ENCODE data around the gene ZMAT1.
"Not testable (repeated sequence)": the region's sequence is repeated elsewhere in the genome, so short reads cannot be mapped to it uniquely, and the experiment has no call there.

The ZMAT1 gene

GRCh38 chrX:101931488-101932248 lies at the start of gene ZMAT1:
TSS of gene ZMAT1 (minus strand) at chrX:101932027. CDS start at chrX:101932008, 19 bp downstream.
- DNase-seq: peak; percentile 91

DNA sequence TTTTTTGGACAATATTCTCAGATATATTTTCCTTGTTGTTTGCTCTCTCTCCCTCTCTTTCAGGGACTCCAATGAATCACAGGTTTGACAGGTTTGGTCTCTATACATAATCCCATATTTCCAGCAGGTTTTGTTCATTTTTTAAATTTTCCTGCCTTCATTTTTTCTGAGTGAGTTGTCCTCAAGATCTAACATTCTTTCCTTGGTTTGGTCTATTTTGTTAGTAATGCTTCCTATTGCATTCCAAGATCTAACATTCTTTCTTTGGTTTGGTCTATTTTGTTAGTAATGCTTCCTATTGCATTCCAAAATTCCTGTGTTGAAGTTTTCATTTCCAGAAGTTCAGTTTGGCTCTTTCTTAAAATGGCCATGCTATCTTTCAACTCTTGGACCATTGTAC lies 45.3 kb upstream of the ZMAT1 start:
- DNase-seq: no peak

GRCh38 chrX:101973066-101973465 lies 41.2 kb upstream of the ZMAT1 start:
- no peak for DNase-seq

DNA sequence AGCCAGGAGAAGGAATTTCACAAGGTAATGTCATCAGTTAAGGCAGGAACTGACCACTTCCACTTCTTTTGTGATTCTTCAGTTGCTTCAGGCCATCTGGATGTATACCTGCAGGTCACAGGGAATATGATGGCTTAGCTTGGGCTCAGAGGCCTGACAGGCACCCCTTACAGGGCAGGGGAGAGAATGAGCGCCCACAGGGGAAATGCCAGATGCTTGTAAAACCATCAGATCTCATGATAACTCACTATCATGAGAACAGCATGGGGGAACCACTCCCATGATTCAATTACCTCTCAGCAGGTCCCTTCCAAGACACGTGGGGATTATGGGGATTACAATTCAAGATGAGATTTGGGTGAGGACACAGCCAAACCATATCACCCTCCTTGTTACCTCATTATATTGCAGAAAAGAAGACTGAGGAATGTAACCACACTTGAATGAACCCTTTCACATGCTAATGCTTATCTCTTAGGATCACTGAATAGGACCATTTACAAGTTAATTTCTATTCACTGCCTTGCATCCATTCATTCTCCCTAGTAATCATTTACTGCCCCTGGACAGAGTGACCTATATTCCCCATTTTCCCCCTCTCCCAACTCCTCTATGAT lies 33.2 kb upstream of the ZMAT1 start:
- DNase-seq: not testable (repeated sequence)

DNA sequence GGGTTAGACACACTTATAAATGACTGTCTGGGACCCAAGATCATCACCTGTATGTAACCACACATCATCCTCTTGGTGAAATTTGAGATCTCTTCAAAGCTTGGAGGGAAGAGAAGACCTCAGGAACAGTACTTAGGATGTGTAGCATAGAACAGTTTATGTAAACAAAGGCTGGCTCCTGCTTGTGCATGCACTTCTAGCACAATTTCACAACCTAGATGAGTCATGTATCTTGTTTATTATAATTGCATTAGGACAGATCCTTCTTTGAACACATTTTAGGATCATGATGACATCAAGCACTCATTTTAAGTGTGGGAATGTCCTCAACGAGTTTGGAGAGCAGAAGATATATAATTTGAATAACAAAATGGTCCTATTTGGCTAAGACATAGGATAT lies 26.3 kb upstream of the ZMAT1 start:
- DNase-seq: no peak

DNA sequence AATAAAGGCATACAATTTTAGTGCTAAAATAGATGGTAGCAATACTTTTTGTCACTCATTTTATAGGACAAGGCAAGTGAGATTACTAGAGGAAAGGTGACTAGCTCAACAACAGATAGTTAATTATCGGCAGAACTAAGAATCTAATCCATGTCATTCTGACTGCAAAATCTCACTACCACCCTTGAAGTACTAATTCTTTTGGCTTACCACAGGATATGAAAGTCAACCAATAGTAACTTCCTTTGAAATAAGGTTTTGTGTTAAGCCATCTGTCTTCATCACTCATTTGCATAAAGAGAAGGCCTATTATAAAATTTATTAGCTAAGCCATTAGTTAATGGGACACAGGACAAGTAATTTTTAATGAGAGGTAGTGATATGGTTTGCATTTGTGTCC lies 25.3 kb upstream of the ZMAT1 start:
- no peak for DNase-seq

- no peak for DNase-seq
These were observed 24.7 kb upstream of the ZMAT1 start for GRCh38 chrX:101956556-101956955.

GRCh38 chrX:101950581-101950980 lies 18.8 kb upstream of the ZMAT1 start:
- DNase-seq: no peak

GRCh38 chrX:101932249-101932570 lies 383 bp upstream of the ZMAT1 start:
- no peak for DNase-seq

DNA sequence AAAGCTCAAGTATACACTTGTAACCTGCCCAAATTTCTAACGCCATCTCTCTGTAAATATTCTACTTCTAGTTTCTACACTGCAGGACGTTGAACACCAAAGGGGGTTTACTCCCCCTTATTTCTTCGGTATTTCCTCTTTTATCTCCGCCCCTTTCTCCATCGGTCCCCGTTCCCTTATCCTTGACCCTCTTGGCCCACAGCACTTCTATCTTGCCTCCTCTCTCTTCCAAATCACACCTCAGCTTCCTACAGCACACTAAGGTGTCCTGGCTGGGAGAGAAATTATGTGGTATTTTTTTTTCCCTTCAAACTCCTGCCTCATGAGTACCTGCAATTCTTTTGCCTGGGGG lies 715 bp downstream of the ZMAT1 start:
- DNase-seq: no peak

DNA sequence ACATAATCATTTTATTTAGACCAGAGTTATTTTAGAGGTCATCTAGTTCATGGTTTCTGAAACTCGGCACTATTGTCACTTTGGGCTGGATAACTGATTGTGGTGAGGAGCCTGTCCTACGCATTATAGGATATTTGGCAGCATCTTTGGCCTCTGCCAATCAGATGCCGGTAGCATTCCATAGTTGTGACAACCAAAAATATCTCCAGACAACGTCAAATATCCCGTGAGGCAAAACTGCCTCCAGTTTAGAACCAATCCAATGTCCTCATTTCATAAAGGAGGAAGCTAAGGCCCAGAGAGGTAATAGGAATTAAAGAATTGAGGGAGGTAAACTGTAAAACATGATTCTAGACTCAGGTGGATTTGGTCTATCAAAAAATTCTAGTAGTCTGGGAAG lies 6.1 kb downstream of the ZMAT1 start:
- DNase-seq: no peak

GRCh38 chrX:101918751-101919150 lies 13.1 kb downstream of the ZMAT1 start:
- no peak for DNase-seq

GRCh38 chrX:101906136-101906796 lies 25.6 kb downstream of the ZMAT1 start:
- DNase-seq: no peak

GRCh38 chrX:101904996-101905395 lies 26.8 kb downstream of the ZMAT1 start:
- DNase-seq: no peak

Data from activated CD4-positive, alpha-beta T cell treated with anti-CD3 and anti-CD28 coated beads, Interleukin-10, Interleukin-2, amounts not matched to agents 100 ng/mL and 50 ng/mL, durations not matched to agents 16 hours and 8 hours (primary cell).